T-cell (primary cell): ENCODE measurements around the gene TECPR2. TPM values are rescaled to one million over a fixed set of nuclear protein-coding genes. Genes with fewer than 3 reads are reported as not detected.

Source experiments
- ATAC-seq, 4 experiments: fragments of 200-7000 bp in 3 of 4; fragments of 150-1000 bp in 1 of 4; cut with Tn5 transposase; replicated peaks in 1 of 4; 1 replicate in 3 of 4; 2 replicates in 1 of 4; pipeline ENCODE4 v1.10.0; 2021; ENCODE audit warnings: moderate library complexity in 3 of 4, mild to moderate bottlenecking in 2 of 4, moderate number of reproducible peaks in 1 of 4
- CTCF ChIA-PET, 2 donors: fragments of 300-600 bp; sonication (Branson Sonifier 250); formaldehyde crosslinking; loops; one replicate each; lab custom pipeline; 2022; ENCODE audit warnings: antibody characterized with exemption in 2 of 2; lab: Charles Lee
- POLR2A ChIA-PET, 2 donors: fragments of 300-600 bp; sonication (Branson Sonifier 250); formaldehyde crosslinking; loops; one replicate each; lab custom pipeline; 2022; ENCODE audit warnings: antibody characterized with exemption in 2 of 2; lab: Charles Lee
- DNase-seq, 35 experiments: peaks; one replicate each; pipeline versions ENCODE4 v3.0.0 to v3.0.0-alpha.2; 2013 to 2023
- H3K27ac ChIP-seq: one replicate; pipeline ENCODE4 v1.5.1; 2013; ENCODE audit warnings: low read length
- H3K27me3 ChIP-seq, 2 experiments: replicated peaks in 1 of 2; 1 replicate in 1 of 2; 2 replicates in 1 of 2; pipeline versions ENCODE4 v1.6.1 to v1.7.0; 2013; ENCODE audit warnings: low read length in 1 of 2, mixed read lengths in 1 of 2; ENCODE audit not compliant: control insufficient read depth in 2 of 2, insufficient read depth in 2 of 2; ENCODE audit errors: extremely low read depth in 1 of 2
- H3K36me3 ChIP-seq, 2 donors: 1 replicate in 1 of 2; 2 replicates in 1 of 2; pipeline versions ENCODE4 v1.6.1 to v1.7.0; 2013; ENCODE audit warnings: low read length in 1 of 2; ENCODE audit not compliant: control insufficient read depth in 2 of 2, insufficient read depth in 1 of 2; ENCODE audit errors: extremely low read depth in 1 of 2
- H3K4me1 ChIP-seq, 2 experiments: 1 replicate in 1 of 2; 2 replicates in 1 of 2; pipeline versions ENCODE4 v1.6.1 to v1.7.0; 2013; ENCODE audit warnings: low read length in 2 of 2, mixed read lengths in 1 of 2; ENCODE audit not compliant: insufficient read depth in 2 of 2, control insufficient read depth in 1 of 2; ENCODE audit errors: extremely low read depth in 1 of 2
- H3K4me3 ChIP-seq, 2 donors: 1 replicate in 1 of 2; 2 replicates in 1 of 2; pipeline versions ENCODE4 v1.5.1 to v1.7.0; 2013; ENCODE audit warnings: mild to moderate bottlenecking in 2 of 2, low read length in 1 of 2, moderate library complexity in 1 of 2; ENCODE audit not compliant: control insufficient read depth in 1 of 2; ENCODE audit errors: extremely low read depth in 1 of 2
- H3K9me3 ChIP-seq: 2 replicates; pipeline ENCODE4 v1.7.0; 2013
- H3K27ac Mint-ChIP-seq, 2 donors: one replicate each; pipeline ENCODE4 v1.8.0; 2020 to 2021; ENCODE audit warnings: mild to moderate bottlenecking in 2 of 2, mixed read lengths in 2 of 2
- H3K27me3 Mint-ChIP-seq, 2 donors: one replicate each; pipeline ENCODE4 v1.8.0; 2021 to 2022; ENCODE audit warnings: mixed read lengths in 2 of 2
- H3K36me3 Mint-ChIP-seq: one replicate; pipeline ENCODE4 v1.8.0; 2021; ENCODE audit warnings: mixed read lengths
- H3K4me1 Mint-ChIP-seq, 3 donors: one replicate each; pipeline ENCODE4 v1.8.0; 2020 to 2022; ENCODE audit warnings: mixed read lengths in 3 of 3, mild to moderate bottlenecking in 1 of 3
- H3K4me3 Mint-ChIP-seq, 3 donors: one replicate each; pipeline ENCODE4 v1.8.0; 2020 to 2022; ENCODE audit warnings: mild to moderate bottlenecking in 3 of 3, mixed read lengths in 3 of 3, moderate library complexity in 3 of 3
- H3K9me3 Mint-ChIP-seq, 3 donors: one replicate each; pipeline ENCODE4 v1.8.0; 2020 to 2022; ENCODE audit warnings: mixed read lengths in 3 of 3
- WGBS: methylation state at CpG from one replicate; pipeline ENCODE4 v1.1.5; 2013; ENCODE audit warnings: missing lambda C conversion rate; ENCODE audit not compliant: insufficient coverage; 5-methylcytosine and 5-hydroxymethylcytosine counted together
- total RNA-seq, 35 experiments: library from RNA in 6 of 35; stranded (reverse) in 6 of 35; fragments of 120-200 nt in 1 of 35; gene quantifications; one replicate each; pipeline versions ENCODE4 v1.2.1 to v1.2.4 and lab custom pipeline; 2013 to 2026

The TECPR2 gene
- total RNA-seq, 5 donors from 2014 or later (not counting 1 experiment from before 2014, with no cell fraction given) = 8.6 to 16.5 (median 10.8) TPM

- Mint-ChIP-seq H3K27me3 (no peaks in the 10 kb centered on the region), H3K4me3 (no peak overlapping the region), H3K36me3 (peaks cover 30% of the 10 kb centered on the region), H3K27ac (no peak overlapping the region), H3K4me1 (no peaks in the 10 kb centered on the region), H3K9me3 (no peaks in the 10 kb centered on the region)
- Histone ChIP-seq H3K4me1 (no peaks in the 10 kb centered on the region), H3K27me3 (no peaks in the 10 kb centered on the region), H3K36me3 (peaks cover 20 to 24% of the 10 kb centered on the region in 2 donors), H3K4me3 (no peak overlapping the region), H3K27ac (no peak overlapping the region), H3K9me3 (no peaks in the 10 kb centered on the region)
- ATAC-seq = no peak
- ChIA-PET CTCF (no interaction called here), POLR2A (no interaction called here)
- 77% methylated on average over 4 of the region's 5 CpGs for WGBS
- no peak for DNase-seq
These were observed 92.0 kb downstream of the TECPR2 start for GRCh38 chr14:102454711-102455110.

GRCh38 chr14:102457509-102457908 is 94.8 kb downstream of the TECPR2 start:
- DNase-seq (no peak), ATAC-seq (no peak)
- no peaks in the 10 kb centered on the region for H3K27me3 ChIP-seq
- H3K9me3 ChIP-seq = no peaks in the 10 kb centered on the region
- H3K4me1 ChIP-seq = no peaks in the 10 kb centered on the region
- no peak overlapping the region for H3K4me3 ChIP-seq
- no peak overlapping the region for H3K27ac Mint-ChIP-seq
- no CpG with 5 or more reads among the region's 2 CpGs for WGBS
- H3K36me3 ChIP-seq = peaks cover 0 to 5% of the 10 kb centered on the region in 2 donors
- H3K9me3 Mint-ChIP-seq = no peaks in the 10 kb centered on the region
- H3K27ac ChIP-seq = no peak overlapping the region
- CTCF ChIA-PET = no interaction called here
- peaks cover 0 to 6% (median 5%) of the 10 kb centered on the region in 3 donors for H3K4me1 Mint-ChIP-seq
- no peaks in the 10 kb centered on the region for H3K27me3 Mint-ChIP-seq
- POLR2A ChIA-PET = no interaction called here
- no peak overlapping the region for H3K4me3 Mint-ChIP-seq
- H3K36me3 Mint-ChIP-seq = peaks cover 18% of the 10 kb centered on the region

GRCh38 chr14:102461490-102462338 is 99.0 kb downstream of the TECPR2 start:
- H3K4me1 Mint-ChIP-seq = peaks cover 0 to 6% (median 5%) of the 10 kb centered on the region in 3 donors
- Histone ChIP-seq H3K27me3 (no peaks in the 10 kb centered on the region), H3K36me3 (peaks cover 2 to 7% of the 10 kb centered on the region in 2 donors), H3K4me1 (no peaks in the 10 kb centered on the region), H3K4me3 (no peak overlapping the region), H3K9me3 (no peaks in the 10 kb centered on the region), H3K27ac (no peak overlapping the region)
- H3K9me3 Mint-ChIP-seq = no peaks in the 10 kb centered on the region
- DNase-seq (no peak), ATAC-seq (no peak)
- no peaks in the 10 kb centered on the region for H3K27me3 Mint-ChIP-seq
- no peak overlapping the region for H3K4me3 Mint-ChIP-seq
- WGBS = 62% methylated on average over 8 of the region's 14 CpGs
- peaks cover 35% of the 10 kb centered on the region for H3K36me3 Mint-ChIP-seq
- ChIA-PET CTCF (interaction anchor here in 1 of 2 donors (0.6 kb wide), 1 partner anchor 63 kb away, joined by 3 read pairs; no protein-coding TSS in a partner anchor), POLR2A (no interaction called here)
- H3K27ac Mint-ChIP-seq = no peak overlapping the region

- Histone ChIP-seq H3K9me3 (no peaks in the 10 kb centered on the region), H3K27ac (no peak overlapping the region), H3K27me3 (no peaks in the 10 kb centered on the region), H3K4me3 (no peak overlapping the region), H3K4me1 (no peaks in the 10 kb centered on the region), H3K36me3 (peaks cover under 1 to 7% of the 10 kb centered on the region in 2 donors)
- WGBS = 85% methylated on average over 4 of the region's 4 CpGs
- POLR2A ChIA-PET = no interaction called here
- Mint-ChIP-seq H3K4me1 (peaks cover 0 to 6% (median 5%) of the 10 kb centered on the region in 3 donors), H3K36me3 (peaks cover 39% of the 10 kb centered on the region), H3K4me3 (no peak overlapping the region), H3K27me3 (no peaks in the 10 kb centered on the region), H3K9me3 (no peaks in the 10 kb centered on the region), H3K27ac (no peak overlapping the region)
- CTCF ChIA-PET = interaction anchor here in 1 of 2 donors (0.6 kb wide), 1 partner anchor 63 kb away, joined by 3 read pairs; no protein-coding TSS in a partner anchor
- DNase-seq (no peak), ATAC-seq (no peak)
These were observed 99.7 kb downstream of the TECPR2 start for GRCh38 chr14:102462391-102462790.

GRCh38 chr14:102464006-102464405 is 101.3 kb downstream of the TECPR2 start:
- peaks cover 0 to 6% (median 5%) of the 10 kb centered on the region in 3 donors for H3K4me1 Mint-ChIP-seq
- POLR2A ChIA-PET = no interaction called here
- CTCF ChIA-PET = no interaction called here
- H3K4me3 Mint-ChIP-seq = no peak overlapping the region
- no peak overlapping the region for H3K27ac ChIP-seq
- no peaks in the 10 kb centered on the region for H3K9me3 Mint-ChIP-seq
- no peak overlapping the region for H3K27ac Mint-ChIP-seq
- H3K9me3 ChIP-seq = no peaks in the 10 kb centered on the region
- DNase-seq = no peak
- H3K4me1 ChIP-seq = no peaks in the 10 kb centered on the region
- no peaks in the 10 kb centered on the region for H3K27me3 ChIP-seq
- no peaks in the 10 kb centered on the region for H3K27me3 Mint-ChIP-seq
- peaks cover 0 to 7% of the 10 kb centered on the region in 2 donors for H3K36me3 ChIP-seq
- whole genome bisulfite sequencing = 100% methylated on average over 1 of the region's 4 CpGs
- no peak for ATAC-seq
- H3K4me3 ChIP-seq = no peak overlapping the region
- H3K36me3 Mint-ChIP-seq = peaks cover 41% of the 10 kb centered on the region

GRCh38 chr14:102464846-102465341 is 102.2 kb downstream of the TECPR2 start:
- POLR2A ChIA-PET = no interaction called here
- H3K4me3 Mint-ChIP-seq = no peak overlapping the region
- peaks cover 46% of the 10 kb centered on the region for H3K36me3 Mint-ChIP-seq
- Histone ChIP-seq H3K27ac (no peak overlapping the region), H3K9me3 (no peaks in the 10 kb centered on the region), H3K36me3 (peaks cover 0 to 7% of the 10 kb centered on the region in 2 donors), H3K27me3 (no peaks in the 10 kb centered on the region), H3K4me1 (no peaks in the 10 kb centered on the region), H3K4me3 (no peak overlapping the region)
- WGBS = 92% methylated on average over 5 of the region's 6 CpGs
- ATAC-seq (no peak), DNase-seq (no peak)
- no peaks in the 10 kb centered on the region for H3K9me3 Mint-ChIP-seq
- H3K27me3 Mint-ChIP-seq = no peaks in the 10 kb centered on the region
- CTCF ChIA-PET = no interaction called here
- peaks cover 0 to 6% (median 5%) of the 10 kb centered on the region in 3 donors for H3K4me1 Mint-ChIP-seq
- H3K27ac Mint-ChIP-seq = no peak overlapping the region
